Neural crest cell (in vitro differentiated cells): ENCODE results near the gene ATG4C. TPM values are rescaled to one million over a fixed set of nuclear protein-coding genes. Genes with fewer than 3 reads are reported as not detected.
"Not testable (repeated sequence)": the region's sequence is repeated elsewhere in the genome, so short reads cannot be mapped to it uniquely, and the experiment has no call there.

ENCODE experiments used
- DNase-seq: peaks from one replicate; pipeline ENCODE4 v3.0.0; 2021; ENCODE audit warnings: low read depth, mixed read lengths, low spot score
- H3K27ac Mint-ChIP-seq: one replicate; pipeline ENCODE4 v1.8.0; 2021; ENCODE audit warnings: mild to moderate bottlenecking, mixed read lengths; ENCODE audit not compliant: unreplicated experiment
- H3K27me3 Mint-ChIP-seq: 2 replicates; pipeline ENCODE4 v1.8.0; 2021; ENCODE audit warnings: low read depth, mild to moderate bottlenecking, mixed read lengths
- H3K36me3 Mint-ChIP-seq: 2 replicates; pipeline ENCODE4 v1.8.0; 2021; ENCODE audit warnings: low read depth, mild to moderate bottlenecking, mixed read lengths
- H3K4me1 Mint-ChIP-seq: 2 replicates; pipeline ENCODE4 v1.8.0; 2021; ENCODE audit warnings: mixed read lengths
- H3K4me3 Mint-ChIP-seq: one replicate; pipeline ENCODE4 v1.8.0; 2021; ENCODE audit warnings: mild to moderate bottlenecking, mixed read lengths
- H3K9me3 Mint-ChIP-seq: 2 replicates; pipeline ENCODE4 v1.8.0; 2021; ENCODE audit warnings: mixed read lengths
- total RNA-seq: library from RNA; stranded (reverse); gene quantifications from 2 replicates; pipeline ENCODE4 v1.2.1, GENCODE V29; 2021
- TF ChIP-seq, protein P1 (sequence below): fragments of 200-600 bp; sonication (generic); conservative IDR thresholded peaks from 2 replicates; pipeline ENCODE4 v1.5.0; 2021; ENCODE audit warnings: antibody characterized with exemption, mild to moderate bottlenecking

The ATG4C gene
- total RNA-seq, 1 donor from 2014 or later: 14.5 TPM

DNA sequence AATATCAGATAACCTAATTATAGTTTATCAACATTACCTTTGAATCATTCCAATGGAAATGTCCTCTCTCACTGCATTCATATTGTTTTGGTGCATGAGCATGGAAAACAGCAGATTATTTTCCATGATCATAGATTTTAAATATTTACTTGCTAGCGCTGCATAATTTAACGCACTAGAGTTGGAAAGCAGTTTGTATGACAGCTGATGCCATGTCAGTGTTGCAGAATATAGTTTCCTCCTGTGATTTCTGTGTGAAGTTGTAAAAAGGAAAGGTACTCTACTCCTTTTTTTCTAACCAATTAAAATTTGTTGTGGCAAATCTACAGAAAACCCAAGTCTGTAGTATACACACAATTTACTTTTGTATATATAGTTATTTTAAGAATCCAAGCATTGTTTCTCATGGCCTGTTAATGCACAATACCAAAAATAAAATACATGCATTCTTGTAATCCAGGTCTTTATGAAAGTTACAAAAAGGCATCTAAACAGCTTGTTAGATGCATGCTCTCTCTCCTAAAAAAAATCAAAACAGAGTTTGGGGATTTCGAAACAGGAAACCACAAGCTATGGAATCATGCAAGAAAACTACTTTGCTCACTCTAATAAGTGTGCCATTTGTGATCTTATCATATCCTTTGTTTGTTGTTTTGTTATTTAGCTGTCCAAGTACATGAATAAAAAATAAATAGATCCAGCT lies 1.9 kb upstream of the ATG4C start:
- TF ChIP-seq, protein P1, sequence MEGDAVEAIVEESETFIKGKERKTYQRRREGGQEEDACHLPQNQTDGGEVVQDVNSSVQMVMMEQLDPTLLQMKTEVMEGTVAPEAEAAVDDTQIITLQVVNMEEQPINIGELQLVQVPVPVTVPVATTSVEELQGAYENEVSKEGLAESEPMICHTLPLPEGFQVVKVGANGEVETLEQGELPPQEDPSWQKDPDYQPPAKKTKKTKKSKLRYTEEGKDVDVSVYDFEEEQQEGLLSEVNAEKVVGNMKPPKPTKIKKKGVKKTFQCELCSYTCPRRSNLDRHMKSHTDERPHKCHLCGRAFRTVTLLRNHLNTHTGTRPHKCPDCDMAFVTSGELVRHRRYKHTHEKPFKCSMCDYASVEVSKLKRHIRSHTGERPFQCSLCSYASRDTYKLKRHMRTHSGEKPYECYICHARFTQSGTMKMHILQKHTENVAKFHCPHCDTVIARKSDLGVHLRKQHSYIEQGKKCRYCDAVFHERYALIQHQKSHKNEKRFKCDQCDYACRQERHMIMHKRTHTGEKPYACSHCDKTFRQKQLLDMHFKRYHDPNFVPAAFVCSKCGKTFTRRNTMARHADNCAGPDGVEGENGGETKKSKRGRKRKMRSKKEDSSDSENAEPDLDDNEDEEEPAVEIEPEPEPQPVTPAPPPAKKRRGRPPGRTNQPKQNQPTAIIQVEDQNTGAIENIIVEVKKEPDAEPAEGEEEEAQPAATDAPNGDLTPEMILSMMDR: no peak
- Mint-ChIP-seq H3K27me3 (peaks cover 23% of the 10 kb centered on the region), H3K36me3 (no peaks in the 10 kb centered on the region), H3K9me3 (no peaks in the 10 kb centered on the region), H3K27ac (no peak overlapping the region), H3K4me1 (peaks cover 8% of the 10 kb centered on the region), H3K4me3 (peak overlapping the region; percentile 69)
- DNase-seq: no peak

DNA sequence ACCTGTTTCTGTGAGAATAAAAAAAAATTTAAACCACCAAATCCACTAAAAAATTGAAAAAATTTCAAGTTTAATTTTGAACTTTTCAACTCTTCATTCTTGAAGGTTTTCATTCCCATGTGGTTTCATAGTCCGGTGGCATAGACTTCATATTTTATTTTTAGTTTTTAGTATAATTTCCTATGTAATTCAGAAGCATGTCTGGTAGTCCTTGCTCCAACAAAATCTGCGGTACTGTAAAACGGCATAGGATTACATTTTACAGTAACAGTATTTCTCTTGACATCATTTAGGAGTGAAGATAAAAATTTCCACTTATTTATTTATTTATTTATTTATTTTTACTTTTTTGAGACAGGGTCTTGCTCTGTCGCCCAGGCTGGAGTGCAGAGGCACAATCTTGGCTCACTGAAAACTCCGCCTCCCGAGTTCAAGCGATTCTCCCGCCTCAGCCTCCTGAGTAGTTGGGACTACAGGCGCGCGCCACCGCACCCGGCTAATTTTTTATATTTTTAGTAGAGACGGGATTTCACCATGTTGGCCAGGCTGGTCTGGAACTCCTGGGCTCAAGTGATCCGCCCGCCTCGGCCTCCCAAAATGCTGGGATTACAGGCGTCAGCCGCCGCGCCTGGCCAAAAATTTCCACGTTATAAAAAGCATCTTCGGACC lies 1.3 kb upstream of the ATG4C start:
- H3K36me3 Mint-ChIP-seq, DNase-seq, H3K9me3 Mint-ChIP-seq, H3K27ac Mint-ChIP-seq, H3K4me3 Mint-ChIP-seq, H3K4me1 Mint-ChIP-seq: not testable (repeated sequence)
- H3K27me3 Mint-ChIP-seq: peaks cover 17% of the 10 kb centered on the region

DNA sequence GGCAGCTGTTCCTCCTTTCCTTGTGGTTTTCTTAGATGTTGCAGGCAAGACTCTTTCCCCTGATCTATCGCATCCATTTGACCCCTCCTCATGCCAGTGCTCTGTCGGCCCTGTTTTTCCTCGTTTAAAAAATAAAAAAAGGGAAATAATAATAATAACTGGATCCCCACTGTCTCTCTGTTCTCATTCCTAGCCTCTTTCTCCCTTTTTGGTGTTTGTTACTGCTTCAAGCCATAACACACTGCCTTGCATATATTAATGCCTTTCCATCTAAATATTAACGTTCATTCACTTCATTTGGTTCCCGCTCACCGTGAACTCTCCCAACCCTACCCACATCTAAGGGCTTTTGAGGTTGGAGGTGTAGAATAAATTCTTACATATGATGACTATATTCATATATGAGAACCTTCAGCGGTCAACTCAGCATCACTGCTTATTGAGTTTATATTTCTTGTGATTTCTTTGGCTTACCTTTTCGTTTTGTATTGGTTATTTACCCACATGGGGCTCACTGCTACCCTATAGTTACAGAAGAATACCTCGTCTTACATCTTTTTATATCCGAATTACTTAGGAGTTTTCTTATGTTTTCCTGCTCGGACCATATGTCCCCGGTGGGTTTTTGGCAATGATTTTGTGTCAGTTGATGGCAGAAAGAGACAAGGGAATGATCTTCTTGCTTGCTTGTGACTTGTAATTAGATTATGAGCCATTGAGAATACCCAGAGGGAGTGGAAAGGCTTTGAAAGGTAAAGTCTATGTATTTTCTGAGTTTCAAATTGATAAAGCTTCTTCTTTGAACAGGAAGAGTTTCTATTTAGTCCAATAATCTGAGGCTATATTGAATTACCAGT lies 805 bp downstream of the ATG4C start:
- TF ChIP-seq, protein P1: no peak
- Mint-ChIP-seq H3K4me3 (no peak overlapping the region), H3K27ac (no peak overlapping the region), H3K36me3 (no peaks in the 10 kb centered on the region), H3K27me3 (peaks cover 7% of the 10 kb centered on the region), H3K9me3 (no peaks in the 10 kb centered on the region), H3K4me1 (peaks cover 9% of the 10 kb centered on the region)
- DNase-seq: no peak

DNA sequence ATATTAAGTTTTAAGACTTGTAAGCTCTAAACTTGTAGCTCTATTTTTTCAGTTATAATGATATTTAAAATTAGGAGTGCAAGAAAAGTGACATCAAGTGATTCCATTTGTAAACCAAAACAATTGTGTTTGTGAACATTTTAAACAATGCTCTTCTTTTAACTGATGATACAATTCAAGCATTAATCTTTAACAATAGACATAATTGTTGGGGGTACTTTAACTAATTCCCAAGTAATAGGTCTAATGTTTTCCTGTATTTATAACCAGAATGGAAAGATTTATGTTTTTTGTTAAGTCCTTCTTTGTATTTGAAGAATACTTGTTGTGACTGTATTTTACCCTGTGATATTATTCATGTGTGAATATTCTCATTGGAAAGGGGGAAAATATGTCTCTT lies 6.8 kb downstream of the ATG4C start:
- H3K27me3 Mint-ChIP-seq: no peaks in the 10 kb centered on the region
- TF ChIP-seq, protein P1: no peak

DNA sequence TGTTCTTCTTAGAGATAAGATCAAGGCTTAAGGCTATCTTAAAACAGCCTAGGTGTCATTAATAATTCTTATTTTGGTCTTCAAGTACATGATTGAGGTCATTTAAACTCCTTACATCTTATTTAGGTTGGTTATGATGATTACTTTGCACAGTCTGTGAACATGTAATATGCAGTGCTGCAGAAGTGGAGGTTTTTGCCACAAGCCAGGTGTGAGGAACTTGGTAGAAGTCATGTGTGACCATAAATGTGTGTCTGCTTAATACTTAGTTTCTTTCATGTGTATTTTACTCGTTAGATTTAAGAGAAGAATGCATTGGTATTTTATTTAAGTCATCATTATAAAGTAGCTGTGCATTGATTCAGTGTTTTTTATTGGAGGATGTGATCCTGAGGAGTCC lies 10.1 kb downstream of the ATG4C start:
- DNase-seq: no peak
- H3K27me3 Mint-ChIP-seq: no peaks in the 10 kb centered on the region
- H3K4me3 Mint-ChIP-seq: no peak overlapping the region
- no peaks in the 10 kb centered on the region for H3K9me3 Mint-ChIP-seq
- H3K36me3 Mint-ChIP-seq: no peaks in the 10 kb centered on the region
- TF ChIP-seq, protein P1: no peak
- H3K27ac Mint-ChIP-seq: no peak overlapping the region
- no peaks in the 10 kb centered on the region for H3K4me1 Mint-ChIP-seq

More for the DNA sequence above, 6.8 kb downstream of the ATG4C start:
- H3K9me3 Mint-ChIP-seq: no peaks in the 10 kb centered on the region
- DNase-seq: no peak
- peaks cover 9% of the 10 kb centered on the region for H3K4me1 Mint-ChIP-seq
- H3K36me3 Mint-ChIP-seq: no peaks in the 10 kb centered on the region
- H3K27ac Mint-ChIP-seq: no peak overlapping the region
- no peak overlapping the region for H3K4me3 Mint-ChIP-seq
